Measurements from ENCODE around the gene PTPRD. TPM values are rescaled to one million over a fixed set of nuclear protein-coding genes. Genes with fewer than 3 reads are reported as not detected.

Gene PTPRD
- total RNA-seq, 1 experiment from 2014 or later = not detected

GRCh38 chr9:8536845-8537244 is 2076.0 kb downstream of the PTPRD start:
- DNase-seq (ENCODE audit: low read depth) = no peak

GRCh38 chr9:8534828-8535227 is 2078.0 kb downstream of the PTPRD start:
- DNase-seq (ENCODE audit: low read depth) = no peak

- no peak for DNase-seq (ENCODE audit: low read depth)
These were observed 2079.1 kb downstream of the PTPRD start for GRCh38 chr9:8533681-8534080.

DNA sequence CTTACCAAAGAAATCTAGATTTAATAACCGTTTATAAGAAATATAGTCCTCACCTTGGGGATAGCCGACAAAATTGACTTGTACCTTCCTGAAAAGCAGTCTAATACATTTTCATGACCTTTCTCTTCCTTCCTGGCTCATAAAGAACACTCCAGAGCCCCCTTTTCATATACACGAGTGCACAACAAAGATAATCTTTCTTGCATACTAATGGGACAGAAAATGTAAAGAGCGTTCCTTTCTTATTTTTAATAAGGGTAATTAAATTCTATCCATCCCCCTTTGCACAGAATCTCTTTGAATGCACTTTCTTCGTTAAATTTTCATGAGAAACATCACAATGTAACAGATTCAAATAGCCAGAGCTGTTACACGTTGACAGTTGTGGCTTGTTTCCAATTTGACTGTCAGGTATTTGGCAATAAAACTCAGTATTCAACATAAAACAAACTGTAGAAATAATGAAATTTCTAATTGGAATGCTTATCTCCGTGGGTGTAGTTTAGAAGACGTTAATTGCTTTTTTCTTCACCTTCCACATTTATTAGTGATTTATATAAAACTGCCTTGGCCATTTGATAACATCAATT is 2080.9 kb downstream of the PTPRD start:
- no peak for DNase-seq (ENCODE audit: low read depth)

GRCh38 chr9:8521112-8521511 is 2091.7 kb downstream of the PTPRD start:
- DNase-seq (ENCODE audit: low read depth) = no peak

DNA sequence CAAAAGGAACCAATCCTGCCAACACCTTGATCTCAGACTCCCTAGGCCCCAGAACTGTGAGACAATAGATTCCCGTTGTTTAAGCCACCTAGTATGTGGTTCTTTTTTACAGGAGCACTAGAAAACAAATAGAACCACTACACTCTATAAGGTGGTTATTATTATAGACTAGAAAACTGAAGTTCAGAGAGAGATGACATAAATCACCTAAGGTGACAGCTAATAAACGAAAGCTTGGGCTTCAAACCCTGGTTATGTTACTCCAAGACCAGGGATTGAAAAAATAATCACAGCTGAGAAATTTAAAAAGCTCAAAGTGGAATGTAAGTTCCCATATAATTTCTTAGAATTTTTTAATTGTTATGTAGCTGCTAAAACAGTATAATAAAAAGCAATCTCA is 2097.1 kb downstream of the PTPRD start:
- DNase-seq (ENCODE audit: low read depth) = no peak

DNA sequence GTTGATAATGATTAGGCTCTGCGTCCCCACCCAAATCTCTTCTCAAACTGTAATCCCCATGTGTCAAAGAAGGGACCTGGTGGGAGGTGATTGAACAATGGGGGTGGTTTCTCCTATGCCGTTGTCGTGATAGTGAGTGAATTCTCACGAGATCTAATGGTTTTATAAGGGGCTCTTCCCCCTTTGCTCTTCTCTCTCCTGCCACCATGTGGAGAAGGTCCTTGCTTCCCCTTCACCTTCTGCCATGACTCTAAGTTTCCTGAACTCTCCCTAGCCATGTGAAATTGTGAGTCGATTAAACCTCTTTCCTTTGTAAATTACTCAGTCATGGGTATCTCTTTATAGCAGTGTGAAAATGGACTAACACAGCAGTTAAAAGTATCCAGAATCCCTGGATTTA is 2098.0 kb downstream of the PTPRD start:
- no peak for DNase-seq (ENCODE audit: low read depth)

DNA sequence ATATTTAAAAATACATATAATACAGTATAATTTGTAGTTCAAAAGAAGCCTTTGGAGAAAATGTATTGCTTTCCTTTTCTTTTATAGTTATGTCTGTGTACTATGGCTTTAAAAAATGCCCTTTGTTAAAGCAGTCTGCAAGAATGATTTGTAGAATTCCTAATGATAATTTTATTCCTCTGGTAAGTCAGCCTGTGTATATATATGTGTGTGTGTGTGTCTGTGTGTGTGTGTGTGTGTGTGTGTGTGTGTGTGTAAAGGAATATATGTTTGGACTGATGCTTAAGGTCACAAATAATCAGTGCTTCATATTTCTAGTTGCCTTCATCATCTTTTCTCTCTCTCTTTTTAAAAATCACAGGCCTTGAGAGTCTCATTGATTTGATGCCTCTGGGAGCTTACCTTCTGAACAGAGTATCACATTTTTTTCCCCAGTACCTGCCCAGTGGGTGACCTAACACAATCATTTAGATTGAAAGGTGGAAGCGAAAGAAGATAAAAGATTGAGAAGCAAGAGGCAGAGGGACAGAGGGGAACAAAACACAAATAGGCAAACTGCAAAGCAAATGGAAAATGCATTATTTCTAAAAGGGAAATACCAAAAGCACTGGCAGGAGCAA is 2104.0 kb downstream of the PTPRD start:
- DNase-seq (ENCODE audit: low read depth) = no peak

DNA sequence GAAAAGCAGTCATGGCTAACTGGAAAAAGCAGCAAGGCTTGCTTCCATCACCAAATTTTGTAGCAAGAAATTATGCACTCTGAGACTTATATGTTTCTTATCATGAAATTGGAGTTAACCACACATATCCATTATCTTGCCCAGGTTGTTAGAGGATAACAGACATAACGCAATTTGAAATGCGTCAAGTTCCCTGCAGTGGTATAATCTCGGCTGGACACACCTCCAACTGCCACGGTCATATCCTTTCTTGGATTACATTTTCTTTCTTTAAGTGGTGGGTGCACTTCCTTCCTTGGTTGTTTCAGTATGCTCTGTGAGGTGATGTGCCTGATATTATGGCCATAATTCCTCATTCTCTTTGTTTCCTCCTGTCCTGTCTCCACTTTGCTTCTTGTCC is 2118.2 kb downstream of the PTPRD start:
- no peak for DNase-seq (ENCODE audit: low read depth)

DNA sequence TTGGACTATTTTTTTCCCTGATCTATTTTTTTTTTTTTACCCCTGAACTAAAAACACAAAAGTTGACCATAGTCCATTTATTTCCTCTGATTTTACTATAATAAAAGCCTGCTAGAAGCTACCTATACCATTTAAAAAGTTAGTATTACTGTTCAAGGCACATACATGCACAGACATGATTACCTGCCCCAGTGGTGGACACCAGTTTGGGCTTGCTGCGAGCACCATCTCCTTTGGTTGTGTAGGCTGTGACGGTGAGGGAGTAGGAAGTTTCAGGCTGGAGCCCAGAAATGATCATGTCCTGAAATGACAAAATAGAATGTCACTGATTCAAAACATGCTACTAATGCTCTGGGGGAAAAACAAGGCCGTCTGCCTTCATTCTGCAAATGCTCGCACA is 2120.1 kb downstream of the PTPRD start:
- no peak for DNase-seq (ENCODE audit: low read depth)

DNA sequence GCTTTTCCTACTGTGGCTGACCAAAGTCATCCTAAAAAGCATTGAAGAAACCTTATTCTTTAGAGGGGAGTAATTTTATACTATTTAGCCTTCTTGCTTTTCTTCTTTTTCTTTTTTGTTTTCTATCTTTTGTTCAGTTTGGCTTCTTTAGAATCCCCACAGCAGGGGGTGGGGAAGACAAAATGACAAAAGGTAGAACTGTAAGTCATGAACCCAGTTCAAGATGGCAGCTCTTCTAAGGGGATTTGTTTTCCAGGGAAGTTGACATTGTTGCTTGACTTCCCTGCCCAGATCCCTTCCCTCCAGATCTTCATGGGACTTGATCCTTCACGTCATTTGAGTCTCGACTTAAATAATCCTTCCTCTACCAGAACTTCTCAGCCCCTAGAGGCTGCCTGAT is 2120.8 kb downstream of the PTPRD start:
- DNase-seq (ENCODE audit: low read depth) = no peak

DNA sequence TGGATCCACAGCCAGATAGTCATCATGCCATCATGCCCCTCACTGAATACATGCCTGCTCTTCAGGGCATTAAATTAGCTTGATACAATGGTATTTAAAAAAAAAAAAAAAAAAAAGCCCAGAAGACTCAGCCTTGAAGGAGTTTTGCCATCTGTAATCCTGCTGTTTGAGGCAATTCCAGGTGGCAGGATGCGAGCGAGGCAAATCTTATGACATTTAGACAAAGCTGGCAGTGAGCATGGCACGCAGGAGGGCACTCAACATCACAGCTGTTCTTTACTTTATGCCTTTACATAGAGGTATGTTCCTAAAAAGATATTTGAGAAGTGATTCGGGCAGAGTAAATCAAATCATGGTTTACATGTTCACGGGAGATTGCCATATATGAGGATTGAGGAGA is 2121.2 kb downstream of the PTPRD start:
- DNase-seq (ENCODE audit: low read depth) = no peak

DNA sequence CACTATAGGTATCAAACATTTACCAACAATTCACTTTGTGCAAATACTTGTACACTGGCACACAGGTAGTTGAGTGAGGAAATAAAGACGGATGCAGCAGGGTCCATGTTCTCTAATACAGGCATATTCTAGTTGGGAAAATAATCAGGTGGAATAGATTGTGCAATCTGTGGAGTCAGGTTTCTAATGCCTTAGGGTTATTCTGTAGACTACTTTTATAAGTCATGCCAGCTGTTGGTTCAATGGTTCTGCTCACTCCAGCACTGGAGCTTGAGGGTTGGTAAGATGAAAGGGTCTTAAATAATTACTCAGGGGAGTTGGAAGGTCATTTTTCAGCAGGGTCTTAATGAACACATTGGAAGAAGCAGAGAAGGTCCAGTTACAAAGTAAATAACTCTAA is 2123.0 kb downstream of the PTPRD start:
- no peak for DNase-seq (ENCODE audit: low read depth)

GRCh38 chr9:8486095-8486494 is 2126.7 kb downstream of the PTPRD start:
- no peak for DNase-seq (ENCODE audit: low read depth)

- DNase-seq (ENCODE audit: low read depth) = no peak
These were observed 2128.1 kb downstream of the PTPRD start for GRCh38 chr9:8484597-8485191.

GRCh38 chr9:8477450-8477849 is 2135.4 kb downstream of the PTPRD start:
- no peak for DNase-seq (ENCODE audit: low read depth)

- no peak for DNase-seq (ENCODE audit: low read depth)
These were observed 2137.9 kb downstream of the PTPRD start for GRCh38 chr9:8474937-8475336.

- no peak for DNase-seq (ENCODE audit: low read depth)
These were observed 2139.4 kb downstream of the PTPRD start for GRCh38 chr9:8473244-8474020.

DNA sequence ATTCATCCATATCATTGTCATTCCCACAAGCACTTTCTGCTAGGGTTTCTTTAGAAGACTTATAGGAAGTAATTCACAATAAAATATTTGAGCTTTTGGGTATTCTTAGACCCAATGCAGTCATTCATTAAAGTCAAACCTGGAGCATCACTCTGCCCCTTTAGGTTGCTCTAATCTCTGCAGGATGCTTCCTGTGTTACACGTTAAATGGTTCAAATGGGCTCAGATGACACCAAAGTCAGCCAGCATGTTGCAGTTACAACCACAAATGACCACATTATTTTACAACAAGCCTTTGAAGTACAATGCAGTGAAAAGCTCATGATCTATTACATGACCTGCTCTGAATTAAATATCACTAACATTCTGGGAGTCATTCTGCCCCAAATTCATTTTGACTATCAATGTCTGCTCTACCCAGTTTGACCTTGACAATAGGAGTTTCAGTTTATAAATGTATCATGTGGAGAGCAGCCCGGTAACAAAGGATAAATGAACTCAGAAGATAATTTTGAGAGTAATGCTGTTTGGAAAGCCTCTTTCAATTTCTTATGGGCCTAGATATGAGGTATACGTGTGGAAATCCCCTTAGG is 2144.7 kb downstream of the PTPRD start:
- no peak for DNase-seq (ENCODE audit: low read depth)

DNA sequence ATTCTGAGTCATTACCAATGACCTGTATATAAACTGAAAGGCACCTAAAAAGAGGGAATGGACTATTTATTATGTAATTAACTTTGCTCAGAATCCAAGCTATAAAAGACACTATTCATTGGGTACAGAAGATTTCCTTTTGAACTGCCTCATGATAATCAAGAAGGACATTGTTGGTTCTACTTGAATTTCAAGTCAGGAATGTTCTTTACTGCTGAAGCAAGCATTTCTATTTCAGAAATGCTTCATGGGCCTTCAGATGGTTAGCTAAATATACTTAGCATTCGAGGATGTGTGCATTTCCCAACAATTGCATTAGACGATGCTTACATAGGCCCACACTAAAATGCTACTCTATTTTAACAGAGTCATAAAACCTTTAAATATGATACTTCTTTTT is 2155.0 kb downstream of the PTPRD start:
- no peak for DNase-seq (ENCODE audit: low read depth)

GRCh38 chr9:8457055-8457454 is 2155.7 kb downstream of the PTPRD start:
- no peak for DNase-seq (ENCODE audit: low read depth)

DNA sequence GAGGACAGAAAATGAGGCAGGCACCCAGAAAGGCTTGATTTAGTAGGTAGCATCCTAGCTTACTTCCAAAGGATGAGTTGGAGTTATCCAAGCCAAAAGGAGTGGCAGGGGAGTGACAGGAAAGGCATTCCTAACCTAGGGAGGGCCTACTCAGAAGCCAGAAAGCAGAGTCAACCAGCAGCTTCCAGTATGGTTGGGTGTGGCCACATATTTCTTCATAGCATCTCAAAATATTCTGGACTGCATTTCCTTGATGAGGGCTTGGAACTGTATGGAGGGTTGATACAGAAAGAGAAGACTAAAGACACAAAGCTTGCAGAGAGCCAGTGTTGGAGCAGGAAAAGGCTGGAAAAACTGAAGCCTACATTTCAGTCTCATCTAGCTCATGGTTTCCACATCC is 2156.5 kb downstream of the PTPRD start:
- no peak for DNase-seq (ENCODE audit: low read depth)

All from LHCN-M2 (cell line).